ENCODE data around the gene HIPK2. TPM values are rescaled to one million over a fixed set of nuclear protein-coding genes. Genes with fewer than 3 reads are reported as not detected.

Gene HIPK2
- total RNA-seq, 1 donor from 2014 or later: 45.1 TPM

- no peak for DNase-seq (ENCODE audit: low read depth)
- no peak overlapping the region for H3K4me3 ChIP-seq (ENCODE audit: low read depth, low read length)
- TF ChIP-seq, protein P1, sequence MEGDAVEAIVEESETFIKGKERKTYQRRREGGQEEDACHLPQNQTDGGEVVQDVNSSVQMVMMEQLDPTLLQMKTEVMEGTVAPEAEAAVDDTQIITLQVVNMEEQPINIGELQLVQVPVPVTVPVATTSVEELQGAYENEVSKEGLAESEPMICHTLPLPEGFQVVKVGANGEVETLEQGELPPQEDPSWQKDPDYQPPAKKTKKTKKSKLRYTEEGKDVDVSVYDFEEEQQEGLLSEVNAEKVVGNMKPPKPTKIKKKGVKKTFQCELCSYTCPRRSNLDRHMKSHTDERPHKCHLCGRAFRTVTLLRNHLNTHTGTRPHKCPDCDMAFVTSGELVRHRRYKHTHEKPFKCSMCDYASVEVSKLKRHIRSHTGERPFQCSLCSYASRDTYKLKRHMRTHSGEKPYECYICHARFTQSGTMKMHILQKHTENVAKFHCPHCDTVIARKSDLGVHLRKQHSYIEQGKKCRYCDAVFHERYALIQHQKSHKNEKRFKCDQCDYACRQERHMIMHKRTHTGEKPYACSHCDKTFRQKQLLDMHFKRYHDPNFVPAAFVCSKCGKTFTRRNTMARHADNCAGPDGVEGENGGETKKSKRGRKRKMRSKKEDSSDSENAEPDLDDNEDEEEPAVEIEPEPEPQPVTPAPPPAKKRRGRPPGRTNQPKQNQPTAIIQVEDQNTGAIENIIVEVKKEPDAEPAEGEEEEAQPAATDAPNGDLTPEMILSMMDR (conservative IDR thresholded peaks at IDR 0.05; ENCODE audit: low read depth, low read length): no peak
These were observed 34.4 kb downstream of the HIPK2 start for GRCh38 chr7:139743267-139743966.

DNA sequence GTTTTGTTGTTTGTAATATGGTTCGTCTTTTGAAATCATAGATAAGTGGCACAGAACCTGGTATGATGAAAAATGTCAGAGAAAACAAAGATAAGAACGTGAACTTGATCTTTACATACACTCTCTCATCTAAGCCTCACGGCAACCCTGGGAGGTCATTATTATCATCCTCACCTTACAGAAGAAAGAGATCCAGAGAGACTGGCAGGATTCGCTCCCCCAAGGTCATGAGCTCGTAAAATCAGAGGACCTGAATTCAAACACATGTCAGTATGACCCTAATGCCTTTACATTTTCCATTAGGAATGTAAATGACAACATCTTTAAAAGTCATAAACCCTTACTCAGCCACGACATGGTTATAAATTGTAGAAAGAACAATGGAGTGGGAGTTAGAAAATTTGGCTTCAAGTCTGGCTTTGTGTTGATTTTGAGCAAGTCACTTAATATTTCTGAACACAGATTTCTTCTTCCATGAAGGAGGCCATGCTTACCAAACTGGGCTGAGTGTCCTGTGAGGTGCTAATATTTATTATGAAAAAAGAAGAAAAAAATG lies 35.9 kb downstream of the HIPK2 start:
- TF ChIP-seq, protein P1 (conservative IDR thresholded peaks at IDR 0.05; ENCODE audit: low read depth, low read length): no peak
- no peak overlapping the region for H3K4me3 ChIP-seq (ENCODE audit: low read depth, low read length)
- DNase-seq (ENCODE audit: low read depth): no peak

GRCh38 chr7:139741239-139741638 lies 36.6 kb downstream of the HIPK2 start:
- TF ChIP-seq, protein P1 (conservative IDR thresholded peaks at IDR 0.05; ENCODE audit: low read depth, low read length): no peak
- H3K4me3 ChIP-seq (ENCODE audit: low read depth, low read length): no peak overlapping the region
- no peak for DNase-seq (ENCODE audit: low read depth)

- DNase-seq (ENCODE audit: low read depth): no peak
- no peak overlapping the region for H3K4me3 ChIP-seq (ENCODE audit: low read depth, low read length)
- TF ChIP-seq, protein P1 (conservative IDR thresholded peaks at IDR 0.05; ENCODE audit: low read depth, low read length): no peak
These were observed 37.8 kb downstream of the HIPK2 start for GRCh38 chr7:139739863-139740597.

- DNase-seq (ENCODE audit: low read depth): no peak
- no peak overlapping the region for H3K4me3 ChIP-seq (ENCODE audit: low read depth, low read length)
- TF ChIP-seq, protein P1 (conservative IDR thresholded peaks at IDR 0.05; ENCODE audit: low read depth, low read length): no peak
These were observed 39.0 kb downstream of the HIPK2 start for GRCh38 chr7:139738772-139739171.

DNA sequence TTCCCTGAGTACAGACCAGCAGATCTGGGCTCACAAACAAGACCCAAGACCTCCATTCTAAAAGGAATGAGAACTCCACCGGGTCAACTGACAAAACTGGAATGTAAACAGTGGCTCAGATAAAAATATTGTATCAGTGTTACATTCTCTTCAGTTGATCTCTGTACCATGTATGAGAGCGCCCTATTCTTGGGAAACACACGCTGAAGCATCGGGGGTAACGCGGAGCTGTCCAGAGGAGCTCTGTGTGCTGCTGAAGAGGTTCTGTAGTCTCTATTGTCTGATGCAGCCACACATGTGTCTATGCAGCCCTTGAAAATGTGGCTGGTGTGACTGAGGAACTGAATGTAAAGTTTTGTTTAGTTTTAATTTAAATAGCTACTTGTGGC lies 39.7 kb downstream of the HIPK2 start:
- H3K4me3 ChIP-seq (ENCODE audit: low read depth, low read length): no peak overlapping the region
- DNase-seq (ENCODE audit: low read depth): no peak
- TF ChIP-seq, protein P1 (conservative IDR thresholded peaks at IDR 0.05; ENCODE audit: low read depth, low read length): no peak

All from epithelial cell of proximal tubule (primary cell).